Measurements from ENCODE around the gene RPS13. TPM values are rescaled to one million over a fixed set of nuclear protein-coding genes. Genes with fewer than 3 reads are reported as not detected.
A peak's percentile ranks its signal among the peaks of the same experiment; 100 is the strongest.
"Not testable (repeated sequence)": the region's sequence is repeated elsewhere in the genome, so short reads cannot be mapped to it uniquely, and the experiment has no call there.

Gene RPS13
- total RNA-seq, 1 donor from 2014 or later: 934 TPM

DNA sequence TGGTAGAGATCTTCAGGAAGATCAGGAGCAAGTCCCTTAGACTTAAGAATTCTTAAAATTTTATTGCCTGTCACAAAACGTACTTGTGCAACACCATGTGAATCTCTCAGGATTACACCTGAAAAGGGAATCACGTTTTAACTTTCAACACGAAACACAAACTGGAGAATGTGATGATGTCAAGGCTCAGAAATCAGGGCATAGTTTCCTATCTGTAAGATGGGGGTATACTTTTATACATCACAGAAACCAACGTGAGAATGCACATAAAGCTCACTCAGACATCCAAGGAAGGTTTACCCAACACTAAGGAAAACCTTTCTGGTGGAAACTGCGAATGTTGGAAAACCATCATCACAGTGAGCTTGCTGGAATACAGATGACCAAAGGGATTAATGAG lies 2.0 kb downstream of the RPS13 start:
- TF ChIP-seq, protein P1, sequence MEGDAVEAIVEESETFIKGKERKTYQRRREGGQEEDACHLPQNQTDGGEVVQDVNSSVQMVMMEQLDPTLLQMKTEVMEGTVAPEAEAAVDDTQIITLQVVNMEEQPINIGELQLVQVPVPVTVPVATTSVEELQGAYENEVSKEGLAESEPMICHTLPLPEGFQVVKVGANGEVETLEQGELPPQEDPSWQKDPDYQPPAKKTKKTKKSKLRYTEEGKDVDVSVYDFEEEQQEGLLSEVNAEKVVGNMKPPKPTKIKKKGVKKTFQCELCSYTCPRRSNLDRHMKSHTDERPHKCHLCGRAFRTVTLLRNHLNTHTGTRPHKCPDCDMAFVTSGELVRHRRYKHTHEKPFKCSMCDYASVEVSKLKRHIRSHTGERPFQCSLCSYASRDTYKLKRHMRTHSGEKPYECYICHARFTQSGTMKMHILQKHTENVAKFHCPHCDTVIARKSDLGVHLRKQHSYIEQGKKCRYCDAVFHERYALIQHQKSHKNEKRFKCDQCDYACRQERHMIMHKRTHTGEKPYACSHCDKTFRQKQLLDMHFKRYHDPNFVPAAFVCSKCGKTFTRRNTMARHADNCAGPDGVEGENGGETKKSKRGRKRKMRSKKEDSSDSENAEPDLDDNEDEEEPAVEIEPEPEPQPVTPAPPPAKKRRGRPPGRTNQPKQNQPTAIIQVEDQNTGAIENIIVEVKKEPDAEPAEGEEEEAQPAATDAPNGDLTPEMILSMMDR (IDR thresholded peaks at IDR 0.05; ENCODE audit: unreplicated experiment): no peak
- H3K36me3 Mint-ChIP-seq: peaks cover 16% of the 10 kb centered on the region
- H3K27me3 Mint-ChIP-seq (ENCODE audit: low read depth): no peaks in the 10 kb centered on the region
- H3K4me3 Mint-ChIP-seq: peak overlapping the region; percentile 100
- H3K27ac Mint-ChIP-seq: peak overlapping the region; percentile 73
- no peaks in the 10 kb centered on the region for H3K9me3 Mint-ChIP-seq
- no peak for DNase-seq (ENCODE audit: low spot score in 2 of 2, unreplicated experiment in 2 of 2)
- H3K4me1 Mint-ChIP-seq: peaks cover 36% of the 10 kb centered on the region

DNA sequence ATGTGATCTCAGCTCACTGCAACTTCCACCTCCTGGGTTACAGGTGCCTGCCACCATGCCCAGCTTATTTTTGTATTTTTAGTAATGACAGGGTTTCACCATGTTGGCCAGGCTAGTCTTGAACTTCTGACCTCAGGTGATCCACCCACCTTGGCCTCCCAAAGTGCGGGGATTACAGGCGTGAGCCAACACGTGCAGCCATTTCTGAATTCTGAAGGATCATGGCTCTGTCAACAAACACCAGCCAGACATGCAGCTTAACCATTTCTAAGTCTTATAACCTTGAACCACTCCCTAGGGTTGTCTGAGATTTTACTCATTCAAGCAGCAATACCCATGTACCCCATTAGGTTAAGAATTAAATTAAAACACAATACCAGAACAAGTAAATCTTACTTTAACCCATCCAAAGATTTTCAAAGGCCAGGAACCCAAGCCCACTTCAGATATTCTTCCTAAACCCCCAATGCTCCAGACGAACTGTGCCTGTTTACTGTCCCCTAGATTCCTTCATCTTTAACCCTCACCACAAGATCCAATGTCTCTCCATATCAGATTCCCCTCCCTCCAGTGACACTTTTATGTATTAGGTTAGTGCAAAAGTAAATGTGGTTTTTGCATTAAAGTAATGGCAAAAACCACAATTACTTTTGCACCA lies 4.0 kb downstream of the RPS13 start:
- peak overlapping the region; percentile 5 for H3K27ac Mint-ChIP-seq
- peaks cover 36% of the 10 kb centered on the region for H3K4me1 Mint-ChIP-seq
- H3K9me3 Mint-ChIP-seq: no peaks in the 10 kb centered on the region
- TF ChIP-seq, protein P1 (IDR thresholded peaks at IDR 0.05; ENCODE audit: unreplicated experiment): no peak
- H3K27me3 Mint-ChIP-seq (ENCODE audit: low read depth): no peaks in the 10 kb centered on the region
- H3K4me3 Mint-ChIP-seq: no peak overlapping the region
- H3K36me3 Mint-ChIP-seq: peaks cover 16% of the 10 kb centered on the region
- no peak for DNase-seq (ENCODE audit: low spot score in 2 of 2, unreplicated experiment in 2 of 2)

DNA sequence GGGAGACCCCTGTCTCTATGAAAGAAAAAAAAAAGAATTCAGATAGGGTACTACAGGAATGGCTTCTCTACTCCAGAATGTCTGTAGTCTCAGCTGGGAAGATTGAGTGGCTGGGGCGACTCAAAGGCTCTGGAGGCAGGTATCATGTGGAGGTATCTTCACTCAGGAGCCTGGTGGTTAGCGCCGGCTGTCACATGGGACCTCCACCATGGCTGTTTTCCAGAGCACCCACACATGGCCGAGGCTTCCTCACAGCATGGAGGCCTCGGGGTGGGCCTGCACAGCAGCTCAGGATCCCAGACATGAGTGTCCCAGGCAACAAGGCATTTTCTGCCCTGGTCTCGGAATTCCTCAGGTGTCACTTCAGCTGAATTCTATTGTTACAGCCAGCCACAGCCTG lies 10.1 kb downstream of the RPS13 start:
- Mint-ChIP-seq H3K27me3 (ENCODE audit: low read depth) (no peaks in the 10 kb centered on the region), H3K4me3 (no peak overlapping the region), H3K36me3 (peaks cover 2% of the 10 kb centered on the region), H3K4me1 (no peaks in the 10 kb centered on the region), H3K27ac (no peak overlapping the region), H3K9me3 (peaks cover 4% of the 10 kb centered on the region)
- DNase-seq (ENCODE audit: low spot score in 2 of 2, unreplicated experiment in 2 of 2): no peak
- TF ChIP-seq, protein P1 (IDR thresholded peaks at IDR 0.05; ENCODE audit: unreplicated experiment): no peak

DNA sequence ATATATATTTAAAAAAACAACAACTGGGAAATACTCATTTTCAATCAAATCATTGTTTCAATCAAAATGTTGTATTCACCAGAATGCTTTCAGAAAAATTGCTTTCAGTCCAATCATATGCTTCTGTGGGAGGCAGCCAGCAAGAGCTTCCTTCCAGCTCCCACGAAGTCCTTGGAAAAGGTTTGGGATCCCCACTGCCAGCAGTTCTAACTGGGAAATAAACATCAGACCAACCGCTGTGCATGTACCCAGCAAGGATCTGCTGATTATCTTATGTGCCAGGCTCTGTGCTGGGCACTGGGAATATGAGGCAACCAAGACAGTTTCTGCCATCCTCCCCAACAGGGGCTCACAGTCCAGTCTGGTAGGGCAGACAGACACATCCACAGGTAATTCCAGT lies 10.8 kb downstream of the RPS13 start:
- H3K27ac Mint-ChIP-seq: no peak overlapping the region
- peaks cover 4% of the 10 kb centered on the region for H3K9me3 Mint-ChIP-seq
- peaks cover 2% of the 10 kb centered on the region for H3K36me3 Mint-ChIP-seq
- H3K4me3 Mint-ChIP-seq: no peak overlapping the region
- DNase-seq (ENCODE audit: low spot score in 2 of 2, unreplicated experiment in 2 of 2): no peak
- H3K27me3 Mint-ChIP-seq (ENCODE audit: low read depth): no peaks in the 10 kb centered on the region
- no peaks in the 10 kb centered on the region for H3K4me1 Mint-ChIP-seq
- TF ChIP-seq, protein P1 (IDR thresholded peaks at IDR 0.05; ENCODE audit: unreplicated experiment): no peak

DNA sequence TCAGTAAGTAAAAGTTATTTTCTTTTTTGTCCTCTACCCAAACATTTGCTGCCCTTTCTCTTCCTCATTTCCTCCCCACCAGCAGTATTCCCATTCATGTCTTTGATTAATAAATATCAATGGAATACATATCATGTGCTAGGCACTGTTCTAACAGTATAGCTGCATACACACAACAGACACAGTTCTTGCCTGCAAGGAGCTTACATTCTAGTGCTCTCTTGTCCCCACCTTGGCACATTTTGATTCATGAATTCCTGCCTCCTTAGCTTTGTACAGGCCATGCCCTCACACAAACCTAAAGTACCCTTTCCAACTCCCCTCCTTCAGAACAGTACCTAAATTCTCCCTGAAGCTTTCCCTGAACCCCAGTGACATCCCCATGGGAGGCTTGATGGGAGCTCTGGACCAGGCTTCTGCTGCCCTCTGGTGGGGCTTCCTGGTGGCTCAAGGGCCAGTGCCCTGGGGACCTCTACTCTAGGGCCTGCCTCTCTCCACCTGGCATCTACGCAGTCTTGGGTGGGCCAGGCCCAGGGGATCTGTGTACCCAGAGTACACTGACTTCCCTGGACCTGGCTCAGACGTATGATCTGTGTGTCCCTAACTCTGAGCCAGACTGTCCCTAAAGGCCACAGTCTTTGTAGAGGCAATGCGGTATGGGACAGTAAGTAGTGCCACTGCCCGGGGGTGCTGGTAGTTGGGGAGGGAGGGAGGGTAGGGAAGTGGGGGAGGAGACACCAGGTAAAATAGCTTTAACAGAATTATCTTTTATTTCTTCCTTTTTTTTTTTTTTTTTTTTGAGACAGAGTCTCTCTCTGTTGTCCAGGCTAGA lies 14.1 kb downstream of the RPS13 start:
- H3K27me3 Mint-ChIP-seq (ENCODE audit: low read depth): no peaks in the 10 kb centered on the region
- TF ChIP-seq, protein P1 (IDR thresholded peaks at IDR 0.05; ENCODE audit: unreplicated experiment): peak; percentile 23

DNA sequence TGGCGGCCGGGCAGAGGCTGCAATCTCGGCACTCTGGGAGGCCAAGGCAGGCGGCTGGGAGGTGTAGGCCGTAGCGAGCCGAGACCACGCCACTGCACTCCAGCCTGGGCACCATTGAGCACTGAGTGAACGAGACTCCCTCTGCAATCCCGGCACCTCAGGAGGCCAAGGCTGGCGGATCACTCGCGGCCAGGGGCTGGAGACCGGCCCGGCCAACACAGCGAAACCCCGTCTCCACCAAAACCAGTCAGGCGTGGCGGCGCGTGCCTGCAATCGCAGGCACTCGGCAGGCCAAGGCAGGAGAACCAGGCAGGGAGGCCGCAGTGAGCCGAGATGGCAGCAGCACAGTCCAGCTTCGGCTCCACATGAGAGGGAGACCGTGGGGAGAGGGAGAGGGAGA lies 26.3 kb downstream of the RPS13 start:
- Mint-ChIP-seq H3K9me3 (peaks cover 13% of the 10 kb centered on the region), H3K36me3 (peaks cover 13% of the 10 kb centered on the region)
- not testable (repeated sequence) for H3K4me3 Mint-ChIP-seq; H3K27ac Mint-ChIP-seq; H3K27me3 Mint-ChIP-seq (ENCODE audit: low read depth); DNase-seq (ENCODE audit: low spot score in 2 of 2, unreplicated experiment in 2 of 2); H3K4me1 Mint-ChIP-seq

More for the DNA sequence above, 14.1 kb downstream of the RPS13 start:
- DNase-seq (ENCODE audit: low spot score in 2 of 2, unreplicated experiment in 2 of 2): peak in 1 of 2 experiments; percentile 68
- H3K27ac Mint-ChIP-seq: no peak overlapping the region
- H3K4me1 Mint-ChIP-seq: no peaks in the 10 kb centered on the region
- H3K4me3 Mint-ChIP-seq: no peak overlapping the region
- peaks cover 10% of the 10 kb centered on the region for H3K9me3 Mint-ChIP-seq
- peaks cover 2% of the 10 kb centered on the region for H3K36me3 Mint-ChIP-seq

DNA sequence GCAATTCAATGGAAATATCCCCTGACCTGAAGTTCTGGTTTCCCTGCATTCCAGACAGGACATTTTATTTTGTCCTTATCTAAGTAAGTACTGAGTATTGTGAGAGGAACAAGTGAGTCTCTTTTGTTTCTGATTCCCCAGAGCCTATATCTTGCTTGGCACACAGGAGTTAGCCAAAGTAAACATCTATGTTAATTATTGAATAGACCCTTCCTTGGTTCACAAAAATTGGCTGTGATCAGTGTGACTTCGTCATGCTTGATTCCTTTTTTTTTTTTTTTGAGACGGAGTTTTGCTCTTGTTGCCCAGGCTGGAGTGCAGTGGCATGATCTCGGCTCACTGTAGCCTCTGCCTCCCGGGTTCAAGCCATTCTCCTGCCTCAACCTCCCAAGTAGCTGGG lies 29.0 kb downstream of the RPS13 start:
- Mint-ChIP-seq H3K9me3 (peaks cover 13% of the 10 kb centered on the region), H3K27ac (peak overlapping the region; percentile 19), H3K36me3 (peaks cover 13% of the 10 kb centered on the region)
- not testable (repeated sequence) for H3K27me3 Mint-ChIP-seq (ENCODE audit: low read depth); H3K4me1 Mint-ChIP-seq; H3K4me3 Mint-ChIP-seq; DNase-seq (ENCODE audit: low spot score in 2 of 2, unreplicated experiment in 2 of 2)

All from mesothelial cell of epicardium (in vitro differentiated cells).